OCI-LY7 (cell line): Measurements from ENCODE around the gene FHIT.

Experiments used
- EZH2phosphoT487 ChIP-seq: fragments of 200-600 bp; sonication (generic); IDR thresholded peaks from 2 replicates; pipeline ENCODE4 v1.6.1; 2018; ENCODE audit warnings: low read depth, borderline replicate concordance, mild to moderate bottlenecking, mixed run types, antibody characterized with exemption, low read length, moderate library complexity, mixed read lengths
- TF ChIP-seq, protein P1 (sequence below): fragments of 200-600 bp; sonication (generic); conservative IDR thresholded peaks from 2 replicates; pipeline ENCODE4 v1.5.1; 2014; ENCODE audit warnings: mild to moderate bottlenecking, antibody characterized with exemption, low read length, moderate library complexity, mixed read lengths

- TF ChIP-seq, protein P1, sequence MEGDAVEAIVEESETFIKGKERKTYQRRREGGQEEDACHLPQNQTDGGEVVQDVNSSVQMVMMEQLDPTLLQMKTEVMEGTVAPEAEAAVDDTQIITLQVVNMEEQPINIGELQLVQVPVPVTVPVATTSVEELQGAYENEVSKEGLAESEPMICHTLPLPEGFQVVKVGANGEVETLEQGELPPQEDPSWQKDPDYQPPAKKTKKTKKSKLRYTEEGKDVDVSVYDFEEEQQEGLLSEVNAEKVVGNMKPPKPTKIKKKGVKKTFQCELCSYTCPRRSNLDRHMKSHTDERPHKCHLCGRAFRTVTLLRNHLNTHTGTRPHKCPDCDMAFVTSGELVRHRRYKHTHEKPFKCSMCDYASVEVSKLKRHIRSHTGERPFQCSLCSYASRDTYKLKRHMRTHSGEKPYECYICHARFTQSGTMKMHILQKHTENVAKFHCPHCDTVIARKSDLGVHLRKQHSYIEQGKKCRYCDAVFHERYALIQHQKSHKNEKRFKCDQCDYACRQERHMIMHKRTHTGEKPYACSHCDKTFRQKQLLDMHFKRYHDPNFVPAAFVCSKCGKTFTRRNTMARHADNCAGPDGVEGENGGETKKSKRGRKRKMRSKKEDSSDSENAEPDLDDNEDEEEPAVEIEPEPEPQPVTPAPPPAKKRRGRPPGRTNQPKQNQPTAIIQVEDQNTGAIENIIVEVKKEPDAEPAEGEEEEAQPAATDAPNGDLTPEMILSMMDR, result no peak
- TF ChIP-seq EZH2phosphoT487, result no peak
These were observed 1081.5 kb downstream of the FHIT start for GRCh38 chr3:60169755-60170154.
